T-helper 1 cell treated with Interleukin-12 subunit alpha and Interleukin-12 subunit beta and Interleukin-4 antibody, amounts not matched to agents 30 μg/mL and 1 μg/mL, for 36 hours (primary cell): ENCODE data around the gene LSAMP.

ENCODE experiments used
- H3K27ac Mint-ChIP-seq: one replicate; pipeline ENCODE4 v1.8.0; 2021; ENCODE audit warnings: mild to moderate bottlenecking, mixed read lengths
- H3K27me3 Mint-ChIP-seq: one replicate; pipeline ENCODE4 v1.8.0; 2021; ENCODE audit warnings: low read depth, mixed read lengths
- H3K36me3 Mint-ChIP-seq: one replicate; pipeline ENCODE4 v1.8.0; 2021; ENCODE audit warnings: low read depth, mixed read lengths
- H3K4me1 Mint-ChIP-seq: one replicate; pipeline ENCODE4 v1.8.0; 2021; ENCODE audit warnings: low read depth, mixed read lengths
- H3K4me3 Mint-ChIP-seq: one replicate; pipeline ENCODE4 v1.8.0; 2021; ENCODE audit warnings: mild to moderate bottlenecking, moderate library complexity, mixed read lengths
- H3K9me3 Mint-ChIP-seq: one replicate; pipeline ENCODE4 v1.8.0; 2021; ENCODE audit warnings: mixed read lengths

Gene LSAMP

GRCh38 chr3:116039651-116039985, 405.7 kb downstream of the LSAMP start:
- no peaks in the 10 kb centered on the region for H3K27me3 Mint-ChIP-seq
- H3K4me3 Mint-ChIP-seq: no peak overlapping the region
- H3K36me3 Mint-ChIP-seq: no peaks in the 10 kb centered on the region
- no peaks in the 10 kb centered on the region for H3K4me1 Mint-ChIP-seq
- H3K27ac Mint-ChIP-seq: no peak overlapping the region
- H3K9me3 Mint-ChIP-seq: no peaks in the 10 kb centered on the region

- no peaks in the 10 kb centered on the region for H3K36me3 Mint-ChIP-seq
- no peaks in the 10 kb centered on the region for H3K4me1 Mint-ChIP-seq
- no peak overlapping the region for H3K4me3 Mint-ChIP-seq
- no peaks in the 10 kb centered on the region for H3K9me3 Mint-ChIP-seq
- H3K27ac Mint-ChIP-seq: no peak overlapping the region
- no peaks in the 10 kb centered on the region for H3K27me3 Mint-ChIP-seq
These were observed 406.2 kb downstream of the LSAMP start for GRCh38 chr3:116038968-116039650.

GRCh38 chr3:116037954-116038911, 407.1 kb downstream of the LSAMP start:
- Mint-ChIP-seq H3K27me3 (no peaks in the 10 kb centered on the region), H3K9me3 (no peaks in the 10 kb centered on the region), H3K4me1 (no peaks in the 10 kb centered on the region), H3K27ac (no peak overlapping the region), H3K4me3 (no peak overlapping the region), H3K36me3 (no peaks in the 10 kb centered on the region)

- Mint-ChIP-seq H3K9me3 (no peaks in the 10 kb centered on the region), H3K27me3 (no peaks in the 10 kb centered on the region), H3K4me1 (no peaks in the 10 kb centered on the region), H3K36me3 (no peaks in the 10 kb centered on the region), H3K27ac (no peak overlapping the region), H3K4me3 (no peak overlapping the region)
These were observed 409.9 kb downstream of the LSAMP start for GRCh38 chr3:116035429-116035828.

GRCh38 chr3:116034794-116035193, 410.5 kb downstream of the LSAMP start:
- Mint-ChIP-seq H3K27ac (no peak overlapping the region), H3K36me3 (no peaks in the 10 kb centered on the region), H3K4me1 (no peaks in the 10 kb centered on the region), H3K9me3 (no peaks in the 10 kb centered on the region), H3K27me3 (no peaks in the 10 kb centered on the region), H3K4me3 (no peak overlapping the region)

- Mint-ChIP-seq H3K36me3 (no peaks in the 10 kb centered on the region), H3K27ac (no peak overlapping the region), H3K4me3 (no peak overlapping the region), H3K4me1 (no peaks in the 10 kb centered on the region), H3K9me3 (no peaks in the 10 kb centered on the region), H3K27me3 (no peaks in the 10 kb centered on the region)
These were observed 411.2 kb downstream of the LSAMP start for GRCh38 chr3:116034086-116034485.

- Mint-ChIP-seq H3K27me3 (no peaks in the 10 kb centered on the region), H3K4me3 (no peak overlapping the region), H3K36me3 (no peaks in the 10 kb centered on the region), H3K9me3 (no peaks in the 10 kb centered on the region), H3K27ac (no peak overlapping the region), H3K4me1 (no peaks in the 10 kb centered on the region)
These were observed 411.8 kb downstream of the LSAMP start for GRCh38 chr3:116033516-116033915.

GRCh38 chr3:116032176-116032575, 413.1 kb downstream of the LSAMP start:
- Mint-ChIP-seq H3K27me3 (no peaks in the 10 kb centered on the region), H3K4me3 (no peak overlapping the region), H3K27ac (no peak overlapping the region), H3K4me1 (no peaks in the 10 kb centered on the region), H3K36me3 (no peaks in the 10 kb centered on the region), H3K9me3 (no peaks in the 10 kb centered on the region)

GRCh38 chr3:116030131-116030850, 415.0 kb downstream of the LSAMP start:
- no peak overlapping the region for H3K27ac Mint-ChIP-seq
- H3K4me1 Mint-ChIP-seq: no peaks in the 10 kb centered on the region
- no peaks in the 10 kb centered on the region for H3K36me3 Mint-ChIP-seq
- H3K4me3 Mint-ChIP-seq: no peak overlapping the region
- no peaks in the 10 kb centered on the region for H3K27me3 Mint-ChIP-seq
- H3K9me3 Mint-ChIP-seq: no peaks in the 10 kb centered on the region

GRCh38 chr3:116029266-116029665, 416.0 kb downstream of the LSAMP start:
- Mint-ChIP-seq H3K27me3 (no peaks in the 10 kb centered on the region), H3K9me3 (no peaks in the 10 kb centered on the region), H3K4me1 (no peaks in the 10 kb centered on the region), H3K27ac (no peak overlapping the region), H3K4me3 (no peak overlapping the region), H3K36me3 (no peaks in the 10 kb centered on the region)

GRCh38 chr3:116028157-116028556, 417.1 kb downstream of the LSAMP start:
- no peak overlapping the region for H3K4me3 Mint-ChIP-seq
- H3K4me1 Mint-ChIP-seq: no peaks in the 10 kb centered on the region
- H3K27ac Mint-ChIP-seq: no peak overlapping the region
- H3K9me3 Mint-ChIP-seq: no peaks in the 10 kb centered on the region
- no peaks in the 10 kb centered on the region for H3K27me3 Mint-ChIP-seq
- H3K36me3 Mint-ChIP-seq: no peaks in the 10 kb centered on the region

- H3K9me3 Mint-ChIP-seq: no peaks in the 10 kb centered on the region
- no peak overlapping the region for H3K4me3 Mint-ChIP-seq
- no peaks in the 10 kb centered on the region for H3K4me1 Mint-ChIP-seq
- no peaks in the 10 kb centered on the region for H3K27me3 Mint-ChIP-seq
- H3K27ac Mint-ChIP-seq: no peak overlapping the region
- no peaks in the 10 kb centered on the region for H3K36me3 Mint-ChIP-seq
These were observed 424.3 kb downstream of the LSAMP start for GRCh38 chr3:116020989-116021388.

GRCh38 chr3:116020495-116020894, 424.8 kb downstream of the LSAMP start:
- Mint-ChIP-seq H3K27ac (no peak overlapping the region), H3K36me3 (no peaks in the 10 kb centered on the region), H3K4me1 (no peaks in the 10 kb centered on the region), H3K9me3 (no peaks in the 10 kb centered on the region), H3K4me3 (no peak overlapping the region), H3K27me3 (no peaks in the 10 kb centered on the region)

GRCh38 chr3:116019254-116019763, 426.0 kb downstream of the LSAMP start:
- H3K27me3 Mint-ChIP-seq: no peaks in the 10 kb centered on the region
- no peaks in the 10 kb centered on the region for H3K36me3 Mint-ChIP-seq
- no peak overlapping the region for H3K27ac Mint-ChIP-seq
- H3K4me3 Mint-ChIP-seq: no peak overlapping the region
- H3K4me1 Mint-ChIP-seq: no peaks in the 10 kb centered on the region
- H3K9me3 Mint-ChIP-seq: no peaks in the 10 kb centered on the region
